AG09309 (cell line): Measurements from ENCODE around the gene CEMIP2.

Experiments
- DNase-seq: peaks from one replicate; pipeline ENCODE4 v3.0.0-alpha.2; 2010; ENCODE audit warnings: low read depth
- H3K4me3 ChIP-seq: 2 replicates; pipeline ENCODE4 v1.5.1; 2011; ENCODE audit warnings: mild to moderate bottlenecking, low read depth, low read length, moderate library complexity; ENCODE audit not compliant: control insufficient read depth
- CTCF ChIP-seq: IDR thresholded peaks from 2 replicates; pipeline ENCODE4 v1.5.1; 2011; ENCODE audit warnings: mild to moderate bottlenecking, low read depth, low read length, inconsistent platforms; ENCODE audit not compliant: insufficient read depth, control insufficient read depth; ENCODE audit errors: missing control alignments

CEMIP2 gene

DNA sequence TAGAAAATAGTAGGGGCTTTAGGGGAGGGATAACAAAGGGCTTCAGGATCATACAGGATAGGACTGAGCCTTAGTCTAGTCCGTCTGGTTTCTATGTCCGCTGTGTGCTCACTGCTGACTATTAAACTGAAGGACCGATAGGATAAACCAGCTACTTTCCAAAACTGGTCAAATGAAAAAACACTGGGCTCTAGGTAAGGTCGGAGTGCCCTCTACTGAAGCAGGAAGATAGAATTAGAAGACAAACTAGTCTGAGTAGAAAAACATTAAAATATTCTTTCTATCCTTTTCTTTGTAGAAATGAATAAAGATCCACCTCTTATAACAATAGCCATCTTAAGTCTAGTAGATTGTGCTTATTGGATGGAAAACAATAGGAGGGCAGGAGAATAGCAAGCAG, 133.6 kb downstream of the CEMIP2 start:
- no peak overlapping the region for H3K4me3 ChIP-seq
- DNase-seq: no peak
- TF ChIP-seq CTCF: no peak
